Endothelial cell (in vitro differentiated cells): ENCODE data around the gene SH3D19. TPM values are rescaled to one million over a fixed set of nuclear protein-coding genes. Genes with fewer than 3 reads are reported as not detected.

Experiments
- DNase-seq: peaks from one replicate; pipeline ENCODE4 v3.0.0; 2021; ENCODE audit warnings: low spot score
- H3K27ac Mint-ChIP-seq: one replicate; pipeline ENCODE4 v1.8.0; 2021; ENCODE audit warnings: mixed read lengths, inconsistent platforms; ENCODE audit not compliant: unreplicated experiment
- H3K27me3 Mint-ChIP-seq: one replicate; pipeline ENCODE4 v1.8.0; 2021; ENCODE audit warnings: mild to moderate bottlenecking, moderate library complexity, mixed read lengths, inconsistent platforms; ENCODE audit not compliant: unreplicated experiment
- H3K36me3 Mint-ChIP-seq: one replicate; pipeline ENCODE4 v1.8.0; 2021; ENCODE audit warnings: mild to moderate bottlenecking, low read depth, mixed read lengths, inconsistent platforms; ENCODE audit not compliant: unreplicated experiment
- H3K4me1 Mint-ChIP-seq: one replicate; pipeline ENCODE4 v1.8.0; 2021; ENCODE audit warnings: mild to moderate bottlenecking, mixed read lengths, inconsistent platforms; ENCODE audit not compliant: unreplicated experiment
- H3K4me3 Mint-ChIP-seq: one replicate; pipeline ENCODE4 v1.8.0; 2021; ENCODE audit warnings: mild to moderate bottlenecking, mixed read lengths, inconsistent platforms; ENCODE audit not compliant: unreplicated experiment
- H3K9me3 Mint-ChIP-seq: one replicate; pipeline ENCODE4 v1.8.0; 2021; ENCODE audit warnings: mixed read lengths, inconsistent platforms; ENCODE audit not compliant: unreplicated experiment
- total RNA-seq: library from RNA; stranded (reverse); fragmentation: NEBNext Ultra II Directional; extraction: Animal tissue kit (Norgen Biotek cat#: 25700); gene quantifications from one replicate; pipeline ENCODE4 v1.2.1, GENCODE V29; 2021; ENCODE audit not compliant: unreplicated experiment
- TF ChIP-seq, protein P1 (sequence below): fragments of 200-600 bp; sonication (generic); IDR thresholded peaks from one replicate; pipeline ENCODE4 v1.5.0; 2021; ENCODE audit warnings: antibody characterized with exemption; ENCODE audit not compliant: unreplicated experiment

Gene SH3D19
- total RNA-seq, 1 donor from 2014 or later = 89.5 TPM

DNA sequence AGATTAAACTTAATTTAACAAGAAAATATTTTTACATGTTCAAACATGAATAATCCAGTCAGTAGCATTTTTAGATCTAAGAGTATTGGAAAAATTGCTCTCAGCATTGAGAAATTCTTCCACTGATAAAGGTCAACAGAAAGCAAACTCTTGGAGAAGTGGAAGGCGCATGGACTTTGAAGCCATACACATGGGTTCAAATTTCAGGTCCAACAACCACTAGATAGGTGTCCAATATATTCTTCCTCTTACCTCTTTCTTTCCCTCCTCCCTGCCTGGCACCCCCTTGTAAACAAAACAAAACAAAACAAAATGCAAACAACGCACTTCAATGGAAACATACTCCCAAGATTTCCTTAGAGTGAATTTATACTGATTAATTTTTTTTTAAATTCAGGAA lies 76.9 kb downstream of the SH3D19 start:
- no peaks in the 10 kb centered on the region for H3K4me1 Mint-ChIP-seq
- H3K4me3 Mint-ChIP-seq = no peak overlapping the region

DNA sequence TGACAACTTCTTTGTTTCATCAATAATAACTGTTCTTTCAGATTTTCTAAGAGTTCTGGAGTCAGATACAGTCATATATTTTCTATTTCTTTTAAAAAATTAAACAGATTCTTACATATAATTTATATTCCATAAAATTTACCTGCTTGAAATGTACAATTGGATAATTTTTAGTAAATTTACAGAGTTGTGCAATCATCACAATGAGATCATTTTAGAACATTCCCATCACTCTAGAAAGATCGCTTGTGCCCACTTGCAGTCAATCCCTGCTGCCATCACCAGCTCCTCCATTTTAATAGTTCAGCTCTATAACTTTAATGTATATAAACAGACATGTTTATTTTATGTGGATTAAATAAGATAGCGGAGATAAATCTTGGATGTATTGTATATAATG lies 78.0 kb downstream of the SH3D19 start:
- no peaks in the 10 kb centered on the region for H3K9me3 Mint-ChIP-seq
- TF ChIP-seq, protein P1, sequence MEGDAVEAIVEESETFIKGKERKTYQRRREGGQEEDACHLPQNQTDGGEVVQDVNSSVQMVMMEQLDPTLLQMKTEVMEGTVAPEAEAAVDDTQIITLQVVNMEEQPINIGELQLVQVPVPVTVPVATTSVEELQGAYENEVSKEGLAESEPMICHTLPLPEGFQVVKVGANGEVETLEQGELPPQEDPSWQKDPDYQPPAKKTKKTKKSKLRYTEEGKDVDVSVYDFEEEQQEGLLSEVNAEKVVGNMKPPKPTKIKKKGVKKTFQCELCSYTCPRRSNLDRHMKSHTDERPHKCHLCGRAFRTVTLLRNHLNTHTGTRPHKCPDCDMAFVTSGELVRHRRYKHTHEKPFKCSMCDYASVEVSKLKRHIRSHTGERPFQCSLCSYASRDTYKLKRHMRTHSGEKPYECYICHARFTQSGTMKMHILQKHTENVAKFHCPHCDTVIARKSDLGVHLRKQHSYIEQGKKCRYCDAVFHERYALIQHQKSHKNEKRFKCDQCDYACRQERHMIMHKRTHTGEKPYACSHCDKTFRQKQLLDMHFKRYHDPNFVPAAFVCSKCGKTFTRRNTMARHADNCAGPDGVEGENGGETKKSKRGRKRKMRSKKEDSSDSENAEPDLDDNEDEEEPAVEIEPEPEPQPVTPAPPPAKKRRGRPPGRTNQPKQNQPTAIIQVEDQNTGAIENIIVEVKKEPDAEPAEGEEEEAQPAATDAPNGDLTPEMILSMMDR = no peak
- no peak overlapping the region for H3K4me3 Mint-ChIP-seq
- no peaks in the 10 kb centered on the region for H3K36me3 Mint-ChIP-seq
- H3K4me1 Mint-ChIP-seq = no peaks in the 10 kb centered on the region
- H3K27me3 Mint-ChIP-seq = no peaks in the 10 kb centered on the region
- no peak for DNase-seq
- H3K27ac Mint-ChIP-seq = no peak overlapping the region

More for the DNA sequence above, 76.9 kb downstream of the SH3D19 start:
- no peaks in the 10 kb centered on the region for H3K9me3 Mint-ChIP-seq
- TF ChIP-seq, protein P1 = no peak
- H3K27ac Mint-ChIP-seq = no peak overlapping the region
- DNase-seq = no peak
- no peaks in the 10 kb centered on the region for H3K27me3 Mint-ChIP-seq
- no peaks in the 10 kb centered on the region for H3K36me3 Mint-ChIP-seq

DNA sequence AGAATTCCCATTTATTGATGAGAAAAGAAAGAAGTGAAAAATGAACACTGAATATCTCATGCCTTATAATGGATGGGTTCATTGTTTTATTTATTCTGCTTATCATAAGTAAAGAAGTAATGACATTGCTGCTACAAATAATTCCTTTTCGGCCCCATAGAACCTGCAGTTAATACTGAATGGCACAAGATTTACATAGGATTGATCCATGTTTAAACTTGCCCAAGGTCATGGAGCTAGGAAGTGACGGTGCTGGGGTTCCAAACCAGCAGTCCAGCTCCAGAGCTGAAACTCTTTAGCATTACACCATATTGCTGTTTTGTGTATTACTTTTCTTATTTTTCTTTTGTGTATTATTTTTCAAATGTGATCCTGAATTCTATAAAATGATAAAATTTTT lies 78.7 kb downstream of the SH3D19 start:
- no peak overlapping the region for H3K4me3 Mint-ChIP-seq
- no peak overlapping the region for H3K27ac Mint-ChIP-seq
- no peaks in the 10 kb centered on the region for H3K9me3 Mint-ChIP-seq
- TF ChIP-seq, protein P1 = no peak
- H3K36me3 Mint-ChIP-seq = no peaks in the 10 kb centered on the region
- no peak for DNase-seq
- no peaks in the 10 kb centered on the region for H3K27me3 Mint-ChIP-seq
- H3K4me1 Mint-ChIP-seq = no peaks in the 10 kb centered on the region

DNA sequence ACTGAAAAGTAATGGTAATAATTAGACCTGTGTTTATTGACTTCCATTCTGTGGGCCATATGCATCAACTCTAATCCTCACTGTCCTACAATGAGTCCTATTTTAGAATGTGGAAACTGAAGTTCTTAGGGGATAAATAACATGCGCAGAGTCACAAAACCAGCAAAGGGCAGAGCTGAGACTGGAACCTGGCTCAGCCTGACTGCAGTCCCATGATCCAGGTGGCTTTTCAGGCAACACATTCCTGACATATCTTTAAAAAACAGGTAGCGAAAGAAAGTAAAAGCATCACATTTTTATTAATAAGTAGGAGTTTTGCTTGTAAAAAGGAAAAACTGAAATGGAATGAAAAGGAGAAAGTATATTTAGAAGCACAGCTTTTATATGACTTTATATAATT lies 83.1 kb downstream of the SH3D19 start:
- Mint-ChIP-seq H3K4me3 (no peak overlapping the region), H3K36me3 (no peaks in the 10 kb centered on the region), H3K27ac (no peak overlapping the region), H3K9me3 (no peaks in the 10 kb centered on the region), H3K4me1 (no peaks in the 10 kb centered on the region), H3K27me3 (no peaks in the 10 kb centered on the region)
- TF ChIP-seq, protein P1 = no peak
- DNase-seq = no peak

DNA sequence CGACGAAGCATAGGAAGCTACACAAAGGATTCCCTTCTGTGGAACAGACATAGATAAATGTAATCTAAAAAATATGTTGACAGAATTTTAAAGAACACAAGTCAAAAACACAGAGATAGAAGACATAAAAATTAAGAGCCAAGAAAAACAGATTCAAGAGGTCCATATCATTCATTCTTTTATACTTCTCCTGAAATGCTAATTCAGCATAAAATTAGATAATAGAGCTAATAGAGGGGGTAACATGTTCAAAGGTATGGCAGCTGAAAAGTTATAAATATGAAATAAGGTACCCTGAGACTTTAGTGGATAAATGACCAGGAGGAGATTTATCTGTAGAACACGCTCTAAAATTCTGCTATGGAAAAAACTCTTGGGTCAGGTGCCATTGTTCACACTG lies 85.8 kb downstream of the SH3D19 start:
- H3K9me3 Mint-ChIP-seq = no peaks in the 10 kb centered on the region
- H3K27ac Mint-ChIP-seq = no peak overlapping the region
- H3K36me3 Mint-ChIP-seq = peaks cover 6% of the 10 kb centered on the region
- H3K4me1 Mint-ChIP-seq = no peaks in the 10 kb centered on the region
- TF ChIP-seq, protein P1 = no peak
- no peaks in the 10 kb centered on the region for H3K27me3 Mint-ChIP-seq
- no peak for DNase-seq
- H3K4me3 Mint-ChIP-seq = no peak overlapping the region
